ENCODE results near the gene CCDC92.

Gene CCDC92

DNA sequence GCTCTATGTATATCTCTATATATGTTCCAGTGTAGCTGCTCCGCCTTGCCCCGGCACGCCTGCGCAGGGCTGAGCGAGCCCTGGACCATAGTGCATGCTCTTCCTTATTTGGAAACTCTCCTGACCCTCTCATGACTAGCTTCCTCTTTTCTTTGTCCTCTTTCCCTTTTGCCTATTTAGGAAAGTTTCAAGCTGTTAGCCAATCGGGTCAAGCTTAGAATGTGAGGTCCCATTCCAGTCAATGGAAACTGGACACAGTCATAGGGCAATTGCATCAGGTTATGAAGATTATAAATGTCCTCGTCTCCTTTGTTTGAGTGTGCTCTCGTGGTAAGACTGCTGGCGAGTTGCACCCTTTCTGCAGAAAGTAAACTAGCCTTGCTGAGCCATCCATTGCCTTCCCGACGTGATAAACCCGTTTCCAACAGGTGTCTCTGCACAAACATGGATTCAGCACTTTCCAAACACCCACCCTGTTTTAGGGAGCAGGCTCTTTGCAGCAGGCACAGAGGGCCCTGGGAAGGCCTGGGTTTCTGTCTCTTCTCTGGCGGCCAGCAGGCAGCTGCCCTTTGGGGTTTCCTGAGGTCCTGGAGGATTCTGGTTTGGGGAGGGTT lies 30.9 kb downstream of the CCDC92 start:
- Histone ChIP-seq H3K9me3 (ENCODE audit: insufficient read depth, low read length) (no peaks in the 10 kb centered on the region), H3F3A (ENCODE audit: insufficient read depth) (no peaks in the 10 kb centered on the region), H3K9ac (ENCODE audit: low read length) (no peak overlapping the region), H3K9me2 (replicated peaks; ENCODE audit: insufficient read depth, low read length) (no peaks in the 10 kb centered on the region), H3K4me3 (ENCODE audit: insufficient read depth, low read length, poor library complexity, severe bottlenecking) (no peak overlapping the region), H3K4me2 (ENCODE audit: low read depth, low read length, poor library complexity, severe bottlenecking) (no peak overlapping the region), H3K27me3 (ENCODE audit: low read length) (no peaks in the 10 kb centered on the region), H3K79me2 (ENCODE audit: insufficient read depth, low read length) (no peaks in the 10 kb centered on the region), H4K20me1 (ENCODE audit: low read depth, low read length) (no peaks in the 10 kb centered on the region), H3K36me3 (ENCODE audit: low read length) (no peaks in the 10 kb centered on the region), H2AFZ (ENCODE audit: low read depth, low read length, severe bottlenecking) (no peak overlapping the region), H3K27ac (ENCODE audit: low read depth, low read length) (no peak overlapping the region)
- no peak for TF ChIP-seq EZH2phosphoT487 (conservative IDR thresholded peaks at IDR 0.05; ENCODE audit: low read length)
- TF ChIP-seq, protein P1, sequence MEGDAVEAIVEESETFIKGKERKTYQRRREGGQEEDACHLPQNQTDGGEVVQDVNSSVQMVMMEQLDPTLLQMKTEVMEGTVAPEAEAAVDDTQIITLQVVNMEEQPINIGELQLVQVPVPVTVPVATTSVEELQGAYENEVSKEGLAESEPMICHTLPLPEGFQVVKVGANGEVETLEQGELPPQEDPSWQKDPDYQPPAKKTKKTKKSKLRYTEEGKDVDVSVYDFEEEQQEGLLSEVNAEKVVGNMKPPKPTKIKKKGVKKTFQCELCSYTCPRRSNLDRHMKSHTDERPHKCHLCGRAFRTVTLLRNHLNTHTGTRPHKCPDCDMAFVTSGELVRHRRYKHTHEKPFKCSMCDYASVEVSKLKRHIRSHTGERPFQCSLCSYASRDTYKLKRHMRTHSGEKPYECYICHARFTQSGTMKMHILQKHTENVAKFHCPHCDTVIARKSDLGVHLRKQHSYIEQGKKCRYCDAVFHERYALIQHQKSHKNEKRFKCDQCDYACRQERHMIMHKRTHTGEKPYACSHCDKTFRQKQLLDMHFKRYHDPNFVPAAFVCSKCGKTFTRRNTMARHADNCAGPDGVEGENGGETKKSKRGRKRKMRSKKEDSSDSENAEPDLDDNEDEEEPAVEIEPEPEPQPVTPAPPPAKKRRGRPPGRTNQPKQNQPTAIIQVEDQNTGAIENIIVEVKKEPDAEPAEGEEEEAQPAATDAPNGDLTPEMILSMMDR (IDR thresholded peaks at IDR 0.05; ENCODE audit: insufficient read depth, low read length, poor library complexity, severe bottlenecking), result no peak

DNA sequence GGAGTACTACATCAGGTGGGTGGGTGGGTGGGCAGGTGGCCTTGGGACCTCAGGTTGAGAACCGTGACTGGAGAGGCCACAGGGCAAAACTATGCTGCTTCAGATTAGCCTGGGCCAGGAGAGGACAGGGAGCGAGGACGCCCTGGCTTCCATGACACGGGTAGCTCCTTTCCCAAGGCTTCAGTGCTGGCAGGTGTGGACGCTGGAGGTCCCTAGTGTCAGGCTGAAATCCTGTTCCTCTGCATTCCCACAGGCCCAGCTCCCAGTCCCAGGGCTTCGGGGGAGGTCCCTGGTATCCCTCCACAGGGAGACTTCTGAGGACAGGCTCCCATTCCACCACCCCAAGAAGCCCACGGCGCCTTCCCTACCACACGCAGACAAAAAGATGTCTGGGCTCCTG lies 31.6 kb downstream of the CCDC92 start:
- Histone ChIP-seq H3K27ac (ENCODE audit: low read depth, low read length) (no peak overlapping the region), H3F3A (ENCODE audit: insufficient read depth) (no peaks in the 10 kb centered on the region), H3K79me2 (ENCODE audit: insufficient read depth, low read length) (no peaks in the 10 kb centered on the region), H3K9me2 (replicated peaks; ENCODE audit: insufficient read depth, low read length) (no peaks in the 10 kb centered on the region), H2AFZ (ENCODE audit: low read depth, low read length, severe bottlenecking) (no peak overlapping the region), H3K9me3 (ENCODE audit: insufficient read depth, low read length) (no peaks in the 10 kb centered on the region), H3K9ac (ENCODE audit: low read length) (no peak overlapping the region), H3K36me3 (ENCODE audit: low read length) (no peaks in the 10 kb centered on the region), H3K27me3 (ENCODE audit: low read length) (no peaks in the 10 kb centered on the region), H3K4me2 (ENCODE audit: low read depth, low read length, poor library complexity, severe bottlenecking) (no peak overlapping the region), H4K20me1 (ENCODE audit: low read depth, low read length) (no peaks in the 10 kb centered on the region), H3K4me3 (ENCODE audit: insufficient read depth, low read length, poor library complexity, severe bottlenecking) (no peak overlapping the region)
- TF ChIP-seq, protein P1 (IDR thresholded peaks at IDR 0.05; ENCODE audit: insufficient read depth, low read length, poor library complexity, severe bottlenecking), result no peak
- no peak for TF ChIP-seq EZH2phosphoT487 (conservative IDR thresholded peaks at IDR 0.05; ENCODE audit: low read length)

DNA sequence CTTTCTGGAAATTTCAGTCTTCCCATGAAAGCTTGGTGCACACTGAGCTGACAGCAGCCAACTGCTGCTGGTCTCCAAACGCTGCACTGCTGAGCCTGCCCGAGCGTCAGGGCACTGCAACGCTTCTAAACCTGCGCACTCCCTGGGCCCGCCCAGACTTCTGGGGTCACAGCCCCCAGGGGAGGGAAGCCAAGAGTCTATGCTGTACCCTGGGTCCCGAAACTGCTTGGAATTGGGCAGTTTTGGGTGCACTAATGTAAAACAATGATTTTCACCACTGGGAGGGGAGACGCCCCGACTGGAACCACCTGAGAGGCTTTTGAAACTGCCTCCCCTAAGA lies 32.0 kb downstream of the CCDC92 start:
- Histone ChIP-seq H3K36me3 (ENCODE audit: low read length) (no peaks in the 10 kb centered on the region), H3K4me2 (ENCODE audit: low read depth, low read length, poor library complexity, severe bottlenecking) (no peak overlapping the region), H3K27ac (ENCODE audit: low read depth, low read length) (no peak overlapping the region), H3K4me3 (ENCODE audit: insufficient read depth, low read length, poor library complexity, severe bottlenecking) (no peak overlapping the region), H3K9me3 (ENCODE audit: insufficient read depth, low read length) (no peaks in the 10 kb centered on the region), H4K20me1 (ENCODE audit: low read depth, low read length) (no peaks in the 10 kb centered on the region), H3K9ac (ENCODE audit: low read length) (no peak overlapping the region), H3K79me2 (ENCODE audit: insufficient read depth, low read length) (no peaks in the 10 kb centered on the region), H3K9me2 (replicated peaks; ENCODE audit: insufficient read depth, low read length) (no peaks in the 10 kb centered on the region), H3K27me3 (ENCODE audit: low read length) (no peaks in the 10 kb centered on the region), H3F3A (ENCODE audit: insufficient read depth) (no peaks in the 10 kb centered on the region), H2AFZ (ENCODE audit: low read depth, low read length, severe bottlenecking) (no peak overlapping the region)
- TF ChIP-seq, protein P1 (IDR thresholded peaks at IDR 0.05; ENCODE audit: insufficient read depth, low read length, poor library complexity, severe bottlenecking), result no peak
- no peak for TF ChIP-seq EZH2phosphoT487 (conservative IDR thresholded peaks at IDR 0.05; ENCODE audit: low read length)
